ENCODE data around the gene SNORC. TPM values are rescaled to one million over a fixed set of nuclear protein-coding genes. Genes with fewer than 3 reads are reported as not detected.

Gene SNORC
- total RNA-seq, 1 donor from 2014 or later = 1.1 TPM

DNA sequence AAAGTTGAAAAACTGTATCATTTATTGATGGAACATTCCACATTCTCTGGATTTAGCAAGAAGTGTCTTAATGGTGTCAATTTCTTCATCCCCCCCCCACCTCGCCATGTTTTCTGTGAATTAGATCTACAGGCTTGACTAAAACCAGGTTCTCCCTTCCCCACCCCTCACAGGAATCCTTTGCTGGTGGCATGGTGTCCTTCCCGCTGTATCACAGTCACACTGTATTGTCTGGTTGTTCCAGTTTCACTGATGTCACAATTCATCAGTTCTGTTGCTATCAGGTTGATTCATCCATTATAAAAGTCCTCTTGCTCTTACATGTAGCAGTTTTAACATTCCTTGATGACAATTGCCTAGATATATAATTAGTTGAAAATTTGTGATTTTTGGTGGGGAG, 6.1 kb upstream of the SNORC start:
- DNase-seq (ENCODE audit: low spot score) = no peak
- intact Hi-C loops (cut with DNase I) = no loop called here

DNA sequence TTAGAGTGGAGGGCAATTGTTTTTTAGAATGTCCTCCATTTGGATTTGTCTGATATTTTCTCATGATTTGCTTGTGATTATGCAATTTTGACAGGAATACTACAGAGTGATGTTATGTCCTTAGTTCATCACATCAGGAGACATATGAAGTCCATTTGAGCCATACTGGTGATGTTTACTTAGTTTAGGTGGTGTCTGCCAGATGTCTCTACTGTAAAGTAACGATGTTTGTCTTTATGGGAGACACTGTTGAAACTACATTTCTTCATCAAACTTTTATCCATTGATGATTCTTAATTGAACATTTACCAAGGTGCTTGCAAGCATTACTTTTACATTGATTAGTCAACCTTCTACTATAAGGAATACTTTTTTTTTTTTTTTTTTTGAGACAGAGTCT, 4.9 kb upstream of the SNORC start:
- DNase-seq (ENCODE audit: low spot score) = no peak
- intact Hi-C loops (cut with DNase I) = no loop called here

DNA sequence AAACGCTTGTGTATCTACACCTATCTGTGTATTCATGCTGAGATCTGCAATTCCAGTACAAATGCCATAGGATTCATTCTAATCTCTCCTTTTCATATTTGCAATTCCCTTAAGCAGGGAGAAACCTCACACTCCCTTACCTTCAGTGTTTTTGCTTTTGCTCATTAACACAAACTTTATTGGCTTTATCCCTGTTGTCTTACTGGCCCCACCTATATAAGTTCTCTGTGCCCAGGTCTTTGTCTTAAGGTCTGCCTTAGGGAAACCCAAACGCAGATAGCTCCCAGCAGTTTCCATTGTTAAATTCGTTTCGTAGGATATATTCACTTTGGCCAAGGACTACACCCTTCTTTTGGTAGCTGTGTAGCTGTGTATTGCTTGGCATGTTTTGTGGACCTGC, 4.0 kb upstream of the SNORC start:
- DNase-seq (ENCODE audit: low spot score) = no peak
- intact Hi-C loops (cut with DNase I) = no loop called here

DNA sequence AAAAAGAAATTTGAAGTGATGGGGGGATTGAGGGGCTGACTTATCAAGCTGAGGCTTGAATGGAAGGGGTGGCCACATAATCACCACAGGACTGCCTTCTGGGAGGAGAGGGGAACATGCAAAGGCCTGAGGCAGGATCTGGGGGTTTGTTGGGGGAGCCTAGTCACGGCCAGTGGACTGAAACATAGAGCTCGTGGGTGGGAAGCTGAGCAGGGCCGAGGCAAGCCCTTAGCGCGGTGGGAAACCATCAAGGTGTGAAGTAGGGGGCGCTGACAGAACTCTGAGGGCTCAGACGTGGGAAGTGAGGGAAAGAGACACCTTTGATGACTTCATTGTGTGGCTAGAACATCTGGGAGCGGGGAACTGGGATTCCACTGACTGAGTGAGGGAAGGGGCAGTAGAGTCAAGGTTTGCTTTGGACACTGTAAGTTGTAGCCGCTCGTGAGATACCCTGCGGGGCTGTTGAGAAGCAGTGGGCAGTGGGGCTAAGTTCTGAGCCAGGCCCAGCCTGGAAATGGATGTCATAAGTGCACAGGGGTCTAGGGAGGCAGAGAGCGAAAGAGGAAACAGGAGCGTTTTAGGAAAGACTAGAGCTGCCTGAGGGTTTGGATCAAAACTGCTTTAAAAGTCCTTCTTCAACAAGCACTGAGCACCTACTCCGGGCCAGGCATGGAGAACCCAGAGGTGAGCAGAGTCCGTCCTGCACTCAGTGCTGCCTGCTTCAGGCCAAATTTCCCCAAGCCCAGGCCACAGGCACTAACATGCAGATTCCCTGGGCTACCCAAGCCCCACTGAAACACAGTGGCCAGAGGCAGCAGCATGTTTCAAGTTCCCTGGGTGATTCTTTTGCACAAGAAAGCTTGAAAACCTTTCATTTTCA, 686 bp upstream of the SNORC start:
- DNase-seq (ENCODE audit: low spot score) = no peak
- intact Hi-C loops (cut with DNase I) = loop anchor here (2.0 kb wide), 1 partner anchor 47 kb away; no protein-coding TSS in a partner anchor

DNA sequence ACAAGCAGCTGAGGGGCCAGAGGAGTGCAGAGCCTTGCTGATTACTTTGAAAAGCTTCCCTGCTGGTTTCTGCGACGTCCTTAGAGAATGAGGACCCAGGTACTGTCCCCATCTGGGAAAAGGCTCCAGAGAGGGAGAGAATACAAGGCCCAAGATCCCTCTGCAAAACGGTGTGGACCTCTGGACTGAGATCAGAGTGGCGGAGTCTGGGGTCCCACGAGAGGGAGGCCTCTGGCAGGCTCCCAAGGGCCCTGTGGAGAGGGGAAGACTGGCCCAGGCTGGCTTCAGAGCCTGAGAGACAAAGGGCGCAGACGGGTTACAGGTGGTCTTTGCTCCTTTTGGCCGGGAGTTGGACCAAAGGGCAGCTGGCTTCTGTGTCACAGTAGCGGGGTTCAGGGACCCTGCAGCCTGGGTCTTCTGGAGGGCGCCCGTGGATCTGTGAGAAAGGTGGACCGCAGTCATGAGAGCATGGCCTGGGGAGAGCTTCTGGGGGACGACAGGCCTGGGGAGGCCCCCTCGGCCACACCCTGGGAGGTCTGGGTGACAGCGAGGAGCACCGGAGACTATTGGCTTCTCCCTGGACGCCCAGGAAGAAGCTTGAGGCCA, 805 bp downstream of the SNORC start:
- intact Hi-C loops (cut with DNase I) = no loop called here
- DNase-seq (ENCODE audit: low spot score) = no peak

DNA sequence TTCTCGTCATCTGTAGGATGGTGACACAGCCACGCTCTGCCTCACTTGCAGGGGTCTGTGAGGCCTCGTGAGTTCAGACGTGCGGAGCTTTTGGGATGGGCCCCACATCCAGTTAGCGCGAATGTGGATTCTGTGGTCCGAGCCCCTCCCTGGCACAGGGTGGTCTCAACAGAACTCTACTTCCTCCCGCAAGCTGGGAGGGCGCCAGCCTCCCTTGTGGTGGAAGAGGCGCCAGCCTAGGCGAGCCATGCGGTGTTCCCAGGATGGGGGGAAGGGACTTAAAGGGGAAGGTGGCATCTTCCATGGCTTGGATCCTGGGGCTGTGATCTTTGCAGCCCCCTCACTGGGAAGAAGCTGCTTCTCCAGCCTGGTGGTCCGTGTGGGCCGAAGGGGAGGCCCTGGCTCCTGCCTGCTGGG, 1.4 kb downstream of the SNORC start:
- intact Hi-C loops (cut with DNase I) = no loop called here
- DNase-seq (ENCODE audit: low spot score) = peak; percentile 68

DNA sequence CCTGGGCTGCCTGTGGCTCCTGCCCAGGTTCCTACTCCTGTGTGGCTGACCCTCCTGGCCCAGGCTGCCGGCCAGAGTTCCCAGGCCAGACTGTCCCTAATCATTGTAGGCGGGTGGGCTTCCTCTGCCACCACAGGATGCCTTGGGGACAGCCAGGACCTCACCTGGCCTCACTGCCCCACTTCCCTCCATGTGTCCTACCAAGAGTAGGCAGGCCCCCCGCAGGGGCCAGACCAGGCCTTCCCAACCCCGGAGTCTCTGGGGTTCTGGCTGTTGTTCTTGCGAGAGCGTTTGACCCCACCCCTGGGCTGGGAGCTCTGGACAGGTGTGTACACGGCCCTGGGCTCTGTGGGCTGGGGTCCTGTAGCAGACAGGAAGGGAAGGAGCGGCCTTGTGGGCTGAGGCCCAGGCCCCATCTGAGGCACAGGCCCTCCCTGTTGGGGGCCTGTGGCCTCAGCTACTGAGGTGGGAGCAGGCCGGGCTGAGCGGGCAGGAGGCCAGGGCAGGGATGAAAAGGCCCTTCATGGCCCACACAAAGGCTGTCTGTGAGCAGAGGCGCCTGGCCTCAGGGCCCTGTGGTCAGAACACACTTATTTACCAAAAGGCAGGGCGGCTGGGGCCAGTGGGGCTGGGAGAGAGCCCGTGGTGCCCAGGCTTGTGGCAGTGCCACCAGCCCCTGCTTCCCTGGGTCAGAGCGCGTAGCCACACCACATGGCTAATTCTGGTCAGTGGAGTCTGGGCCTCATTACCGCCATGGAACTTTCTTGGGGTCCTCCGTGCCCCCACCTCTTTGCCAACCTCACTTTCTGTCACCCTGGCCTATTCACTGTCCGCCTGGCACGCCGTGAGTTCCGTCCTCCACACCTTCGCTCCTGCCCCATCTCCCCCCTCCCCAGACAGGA, 2.0 kb downstream of the SNORC start:
- DNase-seq (ENCODE audit: low spot score) = peak; percentile 69
- intact Hi-C loops (cut with DNase I) = no loop called here

DNA sequence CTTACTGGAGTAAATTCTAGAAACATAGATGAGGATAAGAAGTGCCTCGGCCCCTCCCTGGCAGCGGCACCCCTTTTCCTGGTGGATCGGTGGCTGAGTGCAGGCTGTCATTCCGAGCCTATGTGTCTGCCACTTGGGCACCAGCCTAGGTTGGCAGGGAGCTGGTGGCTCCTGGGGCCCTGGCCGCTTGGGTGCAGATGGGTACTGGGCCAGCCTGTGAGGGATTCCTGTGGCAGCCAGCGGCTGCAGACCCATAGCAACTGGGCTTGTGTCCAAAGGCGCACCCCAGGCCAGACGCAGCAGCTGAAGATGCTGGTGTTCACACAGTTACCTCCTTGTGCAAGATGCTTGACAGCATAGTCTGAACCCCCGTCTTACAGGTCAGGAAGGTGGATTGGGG, 2.8 kb downstream of the SNORC start:
- intact Hi-C loops (cut with DNase I) = no loop called here
- peak; percentile 71 for DNase-seq (ENCODE audit: low spot score)

DNA sequence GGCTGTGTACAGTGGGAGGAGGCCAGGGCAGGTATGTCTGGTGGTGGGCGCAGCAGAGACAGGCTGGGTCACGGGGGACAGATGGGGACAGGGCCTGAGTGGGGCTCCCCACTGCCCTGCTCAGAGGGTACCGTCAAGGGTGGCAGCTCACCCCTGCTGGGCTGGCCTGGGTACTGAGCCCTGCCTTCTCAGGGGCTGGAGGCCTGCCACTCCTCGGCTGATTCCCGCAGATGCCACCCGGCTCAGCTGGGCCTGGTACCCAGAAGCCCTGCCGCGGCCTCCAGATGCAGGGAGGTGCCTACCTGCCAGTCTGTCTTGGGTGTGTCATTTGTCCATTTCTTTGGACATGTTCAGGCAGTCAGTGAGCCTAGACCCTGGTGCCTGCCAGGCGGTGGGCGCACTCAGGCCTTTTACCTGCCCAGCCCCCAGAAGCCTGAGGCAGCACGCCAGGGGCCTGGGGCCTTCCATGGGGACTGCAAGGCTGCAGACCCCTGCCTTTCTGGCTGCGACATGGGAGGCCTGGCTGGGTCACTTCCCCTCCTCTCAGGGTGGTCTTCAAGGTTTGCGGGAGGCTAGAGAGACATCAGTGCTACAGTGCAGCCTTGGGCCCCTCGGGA, 3.3 kb downstream of the SNORC start:
- DNase-seq (ENCODE audit: low spot score) = peak; percentile 75
- intact Hi-C loops (cut with DNase I) = no loop called here

DNA sequence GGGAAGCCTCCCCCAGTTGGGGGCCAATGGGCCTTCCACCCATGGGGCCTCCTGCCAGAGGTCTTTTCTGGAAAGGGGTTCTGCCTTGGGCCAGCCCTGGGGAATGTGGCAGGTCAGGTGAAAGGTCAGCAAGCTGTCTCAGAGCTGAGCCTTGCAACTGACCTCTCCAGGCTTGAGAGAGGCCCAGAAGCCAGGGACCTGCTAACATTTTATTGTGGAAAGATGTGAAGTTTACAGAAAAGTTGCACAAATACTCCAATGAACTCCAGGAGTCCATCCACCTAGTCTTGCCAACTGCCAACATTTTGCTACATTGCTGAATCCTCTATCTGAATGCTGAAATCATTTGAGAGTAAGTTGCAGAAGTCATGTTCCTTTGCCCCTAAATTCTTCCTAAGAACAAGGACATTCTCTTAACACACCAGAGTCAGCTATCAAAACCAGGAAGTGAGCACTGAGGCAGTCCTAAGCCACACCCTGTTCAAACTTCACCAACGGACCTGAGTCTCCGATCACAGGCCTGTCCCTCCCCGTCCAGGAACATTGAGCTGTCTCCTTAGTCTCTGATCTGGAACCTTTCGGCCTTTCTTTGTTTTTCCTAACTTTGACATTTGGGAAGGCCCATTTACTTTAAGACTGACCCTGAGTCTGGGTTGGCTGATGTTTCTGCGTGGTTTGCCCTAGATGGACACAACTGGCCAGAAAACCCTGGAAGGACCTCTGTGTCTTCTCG, 4.0 kb downstream of the SNORC start:
- DNase-seq (ENCODE audit: low spot score) = peak; percentile 47
- intact Hi-C loops (cut with DNase I) = loop anchor here (1.0 kb wide), 1 partner anchor 29 kb away; no protein-coding TSS in a partner anchor

DNA sequence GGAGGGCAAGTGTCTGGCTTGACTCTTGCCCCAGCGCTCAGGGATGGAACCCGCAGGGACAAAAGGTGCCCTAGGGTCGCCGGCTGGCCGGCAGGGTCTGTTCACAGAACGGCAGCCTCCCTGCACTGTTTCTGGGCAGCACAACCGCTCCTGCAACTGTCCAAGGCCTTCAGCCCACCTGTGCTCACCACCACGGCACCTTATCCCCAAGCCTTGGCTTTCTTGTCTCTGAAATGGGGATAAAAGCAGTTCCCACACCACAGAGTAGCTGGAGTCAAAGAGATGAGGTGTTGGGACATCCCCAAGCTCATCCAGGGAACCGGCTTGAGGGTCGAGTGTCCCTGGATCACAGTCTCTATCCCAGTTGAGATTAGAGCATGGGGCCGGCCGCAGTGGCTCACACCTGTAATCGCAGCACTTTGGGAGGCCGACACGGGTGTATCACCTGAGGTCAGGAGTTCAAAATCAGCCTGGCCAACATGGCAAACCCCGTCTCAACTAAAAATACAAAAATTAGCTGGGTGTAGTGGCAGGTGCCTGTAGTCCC, 4.7 kb downstream of the SNORC start:
- peak; percentile 70 for DNase-seq (ENCODE audit: low spot score)
- intact Hi-C loops (cut with DNase I) = loop anchor here (1.0 kb wide), 1 partner anchor 29 kb away; no protein-coding TSS in a partner anchor

DNA sequence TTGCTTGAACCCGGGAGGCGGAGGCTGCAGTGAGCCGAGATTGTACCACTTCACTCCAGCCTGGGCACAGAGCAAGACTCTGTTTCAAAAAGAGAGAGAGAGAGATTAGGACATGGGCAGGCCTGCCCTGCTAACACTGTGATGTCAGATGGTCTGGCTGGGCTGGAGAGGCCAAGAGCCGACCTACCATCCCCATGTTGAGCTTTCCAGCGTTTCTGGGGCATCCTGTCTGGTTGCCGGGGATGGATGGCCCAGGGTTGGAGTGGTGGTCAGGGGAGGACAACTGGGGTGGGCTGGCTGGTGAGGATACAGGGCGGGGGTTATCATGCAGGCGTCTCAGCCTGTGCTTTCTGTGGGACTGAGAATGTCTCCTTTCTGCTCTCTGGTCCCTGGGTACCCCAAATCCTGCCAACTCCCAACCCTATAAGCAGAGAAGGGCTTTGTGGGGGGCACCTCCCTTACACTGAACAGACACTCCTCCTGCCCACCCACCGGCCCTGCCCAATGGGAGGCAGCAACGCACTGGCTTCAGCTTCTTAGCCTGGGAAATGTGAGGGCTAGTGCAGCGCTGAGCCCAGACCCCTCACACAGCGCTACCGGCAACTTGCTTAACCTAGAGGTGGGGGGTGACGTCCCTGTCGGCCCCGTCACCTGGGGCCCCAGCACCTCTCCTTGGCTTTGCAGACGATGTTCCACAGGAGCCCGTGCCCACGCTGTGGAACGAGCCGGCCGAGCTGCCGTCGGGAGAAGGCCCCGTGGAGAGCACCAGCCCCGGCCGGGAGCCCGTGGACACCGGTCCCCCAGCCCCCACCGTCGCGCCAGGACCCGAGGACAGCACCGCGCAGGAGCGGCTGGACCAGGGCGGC, 5.4 kb downstream of the SNORC start:
- DNase-seq (ENCODE audit: low spot score) = peak; percentile 57
- intact Hi-C loops (cut with DNase I) = no loop called here

DNA sequence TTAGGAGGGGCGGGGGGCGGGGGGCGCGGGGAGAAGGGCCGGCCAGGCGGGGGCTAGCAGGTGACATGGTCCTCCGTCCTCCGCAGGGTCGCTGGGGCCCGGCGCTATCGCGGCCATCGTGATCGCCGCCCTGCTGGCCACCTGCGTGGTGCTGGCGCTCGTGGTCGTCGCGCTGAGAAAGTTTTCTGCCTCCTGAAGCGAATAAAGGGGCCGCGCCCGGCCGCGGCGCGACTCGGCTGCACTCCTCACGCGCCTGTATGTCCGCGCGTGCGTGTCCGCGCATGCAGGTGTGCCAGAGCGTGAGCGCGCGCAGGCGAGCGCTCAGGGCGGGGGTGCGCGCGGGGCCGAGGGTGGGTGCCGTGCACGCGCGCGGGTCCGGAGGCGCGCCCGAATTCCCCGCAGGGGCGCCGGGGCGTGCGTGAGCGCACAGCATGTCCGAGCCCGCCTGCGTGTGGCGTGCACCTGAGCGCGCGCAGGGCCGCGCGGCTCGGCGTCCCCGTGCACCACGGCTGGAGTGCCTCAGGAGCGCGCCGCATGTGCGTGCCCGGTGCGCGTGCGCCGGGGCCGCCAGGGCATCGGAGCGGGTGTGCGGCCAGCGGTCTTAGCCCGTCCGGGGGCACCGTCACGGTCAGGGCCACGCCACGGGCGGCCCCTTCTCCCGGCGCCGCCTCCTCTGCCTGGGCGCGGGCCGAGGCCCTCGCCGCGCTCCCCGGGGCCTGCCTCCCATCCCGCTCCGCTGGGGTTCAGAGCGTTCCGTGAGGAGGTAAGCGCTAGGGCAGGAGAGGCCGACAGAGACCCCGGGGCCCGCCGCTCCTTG, 6.3 kb downstream of the SNORC start:
- intact Hi-C loops (cut with DNase I) = no loop called here
- peak; percentile 29 for DNase-seq (ENCODE audit: low spot score)

DNA sequence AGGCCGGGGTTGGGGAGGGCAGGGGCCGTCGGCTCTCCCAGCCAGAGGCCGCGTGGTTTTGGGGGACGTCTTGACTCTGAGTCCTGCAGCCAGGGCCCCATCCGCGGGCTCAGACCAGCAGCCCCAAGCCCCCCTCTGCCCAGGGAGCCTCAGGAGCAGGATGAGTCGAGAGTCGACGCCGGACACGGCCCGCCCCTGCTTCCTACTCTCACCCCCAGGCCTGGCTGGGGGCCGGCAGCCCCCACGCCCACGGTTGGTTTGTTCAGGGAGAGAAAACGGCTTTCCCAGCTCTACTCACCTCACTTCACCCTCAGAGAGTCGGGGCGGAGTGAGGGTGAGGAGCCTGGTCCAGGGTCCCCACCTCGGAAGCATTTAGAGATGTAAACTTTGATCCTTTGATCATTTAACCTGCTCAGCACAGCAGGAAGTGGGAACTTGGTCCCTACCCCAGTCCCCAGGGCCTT, 6.9 kb downstream of the SNORC start:
- intact Hi-C loops (cut with DNase I) = no loop called here
- peak; percentile 61 for DNase-seq (ENCODE audit: low spot score)

DNA sequence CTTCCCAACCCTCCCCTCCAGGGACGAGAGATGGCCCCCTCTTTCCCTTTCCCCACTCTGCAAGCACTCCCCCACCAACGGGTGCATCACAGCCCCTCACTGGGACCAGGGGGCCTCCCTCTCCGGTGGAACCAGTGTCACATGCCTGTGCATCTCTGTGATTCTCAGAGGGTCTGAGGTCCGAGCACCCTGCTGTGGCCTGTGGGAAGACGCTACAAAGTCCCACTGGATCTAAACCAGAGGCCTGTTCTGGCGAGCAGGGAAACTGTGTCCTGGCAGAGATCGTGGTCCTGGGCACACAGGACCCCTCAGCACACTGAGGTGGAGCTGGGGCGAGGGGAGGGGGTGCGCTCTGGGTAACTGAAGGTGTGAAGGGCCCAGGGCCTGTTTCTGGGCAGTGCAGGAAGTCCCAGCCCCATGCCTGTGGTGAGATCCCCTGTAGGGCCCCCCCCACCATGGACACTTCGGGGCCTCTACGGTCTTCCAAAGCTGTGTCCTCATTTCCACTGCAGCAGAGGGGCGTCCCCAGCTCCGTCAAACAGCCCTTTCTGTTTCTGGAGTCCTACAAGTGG, 8.0 kb downstream of the SNORC start:
- intact Hi-C loops (cut with DNase I) = no loop called here
- DNase-seq (ENCODE audit: low spot score) = peak; percentile 65

DNA sequence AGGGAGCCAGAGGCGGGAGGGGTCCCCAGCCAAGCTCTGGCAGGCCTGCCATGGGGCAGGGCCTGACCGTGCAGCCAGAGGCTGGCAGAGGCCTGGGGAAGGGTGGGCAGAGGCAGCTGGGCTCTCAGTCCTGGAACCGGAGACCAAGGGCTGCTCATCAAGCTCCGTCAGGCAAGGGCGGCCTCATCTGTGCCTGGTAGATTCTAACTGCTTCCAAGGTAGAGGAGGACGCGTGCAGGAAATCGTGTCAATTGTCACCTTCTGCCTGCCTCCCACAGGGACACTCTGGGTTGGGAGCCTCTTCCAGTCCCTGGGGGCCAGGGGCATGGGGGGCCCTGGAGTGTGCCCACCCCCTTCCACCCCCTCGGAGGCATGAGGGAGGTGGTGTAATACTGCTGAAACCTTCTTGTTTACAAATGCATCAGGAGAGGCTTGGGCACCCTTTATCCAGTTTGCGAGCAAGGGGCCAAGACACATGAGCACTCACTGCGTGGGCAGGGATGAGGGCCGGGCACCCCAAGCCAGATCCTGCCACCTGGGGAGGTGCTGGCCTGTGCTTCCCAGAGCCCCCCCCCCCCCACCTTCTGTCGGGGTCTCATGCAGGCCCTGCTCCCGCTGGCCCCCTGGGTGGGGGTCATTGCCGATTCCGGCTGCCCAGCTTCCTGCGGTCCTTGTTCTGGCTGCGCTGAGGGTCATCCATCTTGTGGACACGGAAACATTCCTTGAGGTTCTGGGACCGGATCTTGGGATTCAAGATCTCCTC, 9.0 kb downstream of the SNORC start:
- intact Hi-C loops (cut with DNase I) = no loop called here
- peak; percentile 60 for DNase-seq (ENCODE audit: low spot score)

All from cardiac septum (tissue), 1 donor.